CD14-positive monocyte (primary cell): ENCODE results near the gene ZNF784. TPM values are rescaled to one million over a fixed set of nuclear protein-coding genes. Genes with fewer than 3 reads are reported as not detected.

ENCODE experiments used
- DNase-seq, 3 donors: peaks; one replicate each; pipeline ENCODE4 v3.0.0-alpha.2; 2011 to 2022
- H2AFZ ChIP-seq: 2 replicates; pipeline ENCODE4 v1.6.0; 2012; ENCODE audit warnings: mild to moderate bottlenecking, low read depth, low read length, inconsistent platforms; ENCODE audit not compliant: insufficient read depth, poor library complexity, severe bottlenecking
- H3K27ac ChIP-seq, 2 donors: 1 replicate in 1 of 2; 2 replicates in 1 of 2; pipeline ENCODE4 v1.5.1; 2012 to 2013; ENCODE audit warnings: low read length in 2 of 2, control low read depth in 1 of 2, inconsistent platforms in 1 of 2, low read depth in 1 of 2, mild to moderate bottlenecking in 1 of 2
- H3K27me3 ChIP-seq, 2 donors: one replicate each; pipeline versions ENCODE4 v1.6.0 to v1.6.1; 2011 to 2013; ENCODE audit warnings: low read length in 2 of 2; ENCODE audit not compliant: control insufficient read depth in 2 of 2, insufficient read depth in 2 of 2
- H3K36me3 ChIP-seq, 2 donors: replicated peaks in 1 of 2; 1 replicate in 1 of 2; 2 replicates in 1 of 2; pipeline versions ENCODE4 v1.5.1 to v1.6.1; 2012 to 2013; ENCODE audit warnings: low read length in 2 of 2, control low read depth in 1 of 2, inconsistent platforms in 1 of 2, mild to moderate bottlenecking in 1 of 2; ENCODE audit not compliant: insufficient read depth in 2 of 2, control insufficient read depth in 1 of 2
- H3K4me1 ChIP-seq, 2 donors: 1 replicate in 1 of 2; 2 replicates in 1 of 2; pipeline versions ENCODE4 v1.5.1 to v1.6.1; 2012 to 2013; ENCODE audit warnings: low read length in 2 of 2, control low read depth in 1 of 2, inconsistent platforms in 1 of 2, mild to moderate bottlenecking in 1 of 2, moderate library complexity in 1 of 2; ENCODE audit not compliant: insufficient read depth in 2 of 2, control insufficient read depth in 1 of 2
- H3K4me2 ChIP-seq: replicated peaks from 2 replicates; pipeline ENCODE3; 2012; ENCODE audit warnings: low read length, moderate library complexity, mild to moderate bottlenecking; ENCODE audit not compliant: poor library complexity, severe bottlenecking; ENCODE audit errors: extremely low read depth
- H3K4me3 ChIP-seq, 3 experiments: fragments of 200-600 bp in 1 of 3; sonication (generic) in 1 of 3; replicated peaks in 1 of 3; 1 replicate in 2 of 3; 2 replicates in 1 of 3; pipeline ENCODE4 v1.5.1; 2011 to 2013; ENCODE audit warnings: low read length in 3 of 3, mild to moderate bottlenecking in 3 of 3, control low read depth in 2 of 3, low read depth in 2 of 3, inconsistent platforms in 1 of 3, moderate library complexity in 1 of 3
- H3K79me2 ChIP-seq: 2 replicates; pipeline ENCODE4 v1.6.0; 2012; ENCODE audit warnings: mild to moderate bottlenecking, control low read depth, inconsistent platforms, low read length, moderate library complexity; ENCODE audit not compliant: insufficient read depth
- H3K9ac ChIP-seq: 2 replicates; pipeline ENCODE4 v1.6.0; 2017; ENCODE audit warnings: low read length, mild to moderate bottlenecking; ENCODE audit not compliant: insufficient read depth, poor library complexity, severe bottlenecking
- H3K9me3 ChIP-seq, 2 donors: replicated peaks in 1 of 2; 1 replicate in 1 of 2; 2 replicates in 1 of 2; pipeline versions ENCODE4 v1.5.1 to v1.6.1; 2012 to 2013; ENCODE audit warnings: low read length in 2 of 2, control low read depth in 1 of 2; ENCODE audit not compliant: control insufficient read depth in 1 of 2, insufficient read depth in 1 of 2
- H4K20me1 ChIP-seq: 2 replicates; pipeline ENCODE4 v1.6.0; 2012; ENCODE audit warnings: mild to moderate bottlenecking, low read length, control low read depth, moderate library complexity; ENCODE audit not compliant: insufficient read depth
- H3K27ac Mint-ChIP-seq, 7 donors: one replicate each; pipeline ENCODE4 v1.8.0; 2020; ENCODE audit warnings: mild to moderate bottlenecking in 7 of 7, mixed read lengths in 7 of 7, moderate library complexity in 6 of 7, inconsistent platforms in 2 of 7
- H3K27me3 Mint-ChIP-seq, 3 donors: one replicate each; pipeline ENCODE4 v1.8.0; 2021 to 2022; ENCODE audit warnings: low read depth in 3 of 3, mild to moderate bottlenecking in 3 of 3, mixed read lengths in 3 of 3, moderate library complexity in 3 of 3, inconsistent platforms in 1 of 3
- H3K36me3 Mint-ChIP-seq, 2 donors: one replicate each; pipeline ENCODE4 v1.8.0; 2020; ENCODE audit warnings: mixed read lengths in 2 of 2, inconsistent platforms in 1 of 2, mild to moderate bottlenecking in 1 of 2
- H3K4me1 Mint-ChIP-seq: one replicate; pipeline ENCODE4 v1.8.0; 2020; ENCODE audit warnings: mild to moderate bottlenecking, mixed read lengths
- H3K4me3 Mint-ChIP-seq, 2 donors: one replicate each; pipeline ENCODE4 v1.8.0; 2020; ENCODE audit warnings: mild to moderate bottlenecking in 2 of 2, mixed read lengths in 2 of 2, moderate library complexity in 1 of 2
- H3K9me3 Mint-ChIP-seq, 7 donors: one replicate each; pipeline ENCODE4 v1.8.0; 2020 to 2022; ENCODE audit warnings: mixed read lengths in 7 of 7, mild to moderate bottlenecking in 6 of 7, moderate library complexity in 6 of 7, inconsistent platforms in 2 of 7
- WGBS: methylation state at CpG from one replicate; pipeline ENCODE4 v1.1.5; 2013; ENCODE audit warnings: missing lambda C conversion rate; ENCODE audit not compliant: insufficient coverage; 5-methylcytosine and 5-hydroxymethylcytosine counted together
- intact Hi-C, 2 donors: fragments of 100-400 bp; cut with micrococcal nuclease; formaldehyde crosslinking; loops; one replicate each; pipeline versions ENCODE4 v1.15.0 to v1.15.1; 2023
- polyA plus RNA-seq, 3 donors: library from polyadenylated mRNA; depleted of rRNA in 1 of 3; unstranded in 2 of 3; stranded (reverse) in 1 of 3; fragments of 300-500 nt in 2 of 3; fragments of >200 nt in 1 of 3; fragmentation: Illumina TruSeq in 2 of 3; gene quantifications; 1 replicate in 2 of 3; 2 replicates in 1 of 3; pipeline ENCODE4 v1.2.3, GENCODE V29; 2012 to 2021
- TF ChIP-seq, protein P1 (sequence below): fragments of 200-600 bp; IDR thresholded peaks from one replicate; pipeline ENCODE4 v1.8.0; 2022; ENCODE audit warnings: antibody characterized with exemption, mild to moderate bottlenecking

ZNF784 gene
- polyA plus RNA-seq, 3 donors, result 1.5 to 5.5 (median 2.4) TPM

DNA sequence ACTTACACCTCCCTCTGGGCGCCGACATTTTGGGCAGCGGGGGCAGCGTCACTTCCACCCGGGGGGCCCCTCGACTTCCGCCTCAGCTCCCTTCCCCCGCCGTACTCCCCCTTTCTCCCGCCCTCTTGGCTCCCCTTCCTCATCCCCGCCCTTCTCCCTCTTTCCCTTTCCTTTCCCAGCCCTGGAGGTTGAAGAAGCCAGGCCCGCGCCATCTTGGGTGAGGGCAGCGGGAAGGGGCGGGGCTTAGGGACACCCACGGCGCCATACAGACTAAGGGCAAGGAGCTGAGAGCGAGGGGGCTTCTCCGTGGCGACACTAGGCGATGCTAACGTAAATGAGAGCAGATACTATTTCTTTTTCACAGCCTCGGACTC lies 24.9 kb downstream of the ZNF784 start, which contains the start of gene FIZ1:
TSS of gene FIZ1 (minus strand) at position 50 of the 374 bp plus-strand sequence. CDS start 1,652 bp downstream, outside the sequence.
- peaks cover 27% of the 10 kb centered on the region for H3K4me1 Mint-ChIP-seq
- 0% methylated on average over 22 of the region's 23 CpGs for WGBS
- peaks cover 6 to 18% (median 12%) of the 10 kb centered on the region in 7 donors for H3K9me3 Mint-ChIP-seq
- H3K9ac ChIP-seq, result peak within 1 kb of the TSS; percentile 86
- H3K4me1 ChIP-seq, result peaks cover 20 to 37% of the 10 kb centered on the region in 2 donors
- TF ChIP-seq, protein P1, sequence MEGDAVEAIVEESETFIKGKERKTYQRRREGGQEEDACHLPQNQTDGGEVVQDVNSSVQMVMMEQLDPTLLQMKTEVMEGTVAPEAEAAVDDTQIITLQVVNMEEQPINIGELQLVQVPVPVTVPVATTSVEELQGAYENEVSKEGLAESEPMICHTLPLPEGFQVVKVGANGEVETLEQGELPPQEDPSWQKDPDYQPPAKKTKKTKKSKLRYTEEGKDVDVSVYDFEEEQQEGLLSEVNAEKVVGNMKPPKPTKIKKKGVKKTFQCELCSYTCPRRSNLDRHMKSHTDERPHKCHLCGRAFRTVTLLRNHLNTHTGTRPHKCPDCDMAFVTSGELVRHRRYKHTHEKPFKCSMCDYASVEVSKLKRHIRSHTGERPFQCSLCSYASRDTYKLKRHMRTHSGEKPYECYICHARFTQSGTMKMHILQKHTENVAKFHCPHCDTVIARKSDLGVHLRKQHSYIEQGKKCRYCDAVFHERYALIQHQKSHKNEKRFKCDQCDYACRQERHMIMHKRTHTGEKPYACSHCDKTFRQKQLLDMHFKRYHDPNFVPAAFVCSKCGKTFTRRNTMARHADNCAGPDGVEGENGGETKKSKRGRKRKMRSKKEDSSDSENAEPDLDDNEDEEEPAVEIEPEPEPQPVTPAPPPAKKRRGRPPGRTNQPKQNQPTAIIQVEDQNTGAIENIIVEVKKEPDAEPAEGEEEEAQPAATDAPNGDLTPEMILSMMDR, result no peak
- peaks cover 18 to 41% of the 10 kb centered on the region in 2 donors for H3K36me3 ChIP-seq
- peaks cover 41% of the 10 kb centered on the region for H3K79me2 ChIP-seq
- H3K9me3 ChIP-seq, result peaks cover 0 to 10% of the 10 kb centered on the region in 2 donors
- H3K4me3 ChIP-seq, result peak within 1 kb of the TSS; percentile 69 to 92 (median 84)
- no peaks in the 10 kb centered on the region for H4K20me1 ChIP-seq
- peak within 1 kb of the TSS; percentile 81 for H2AFZ ChIP-seq
- H3K27ac ChIP-seq, result peak within 1 kb of the TSS; percentile 78 to 90
- no peaks in the 10 kb centered on the region for H3K27me3 Mint-ChIP-seq
- DNase-seq, result peak; percentile 96 to 99 (median 98)
- H3K27ac Mint-ChIP-seq, result peak within 1 kb of the TSS; percentile 91 to 99 (median 97)
- peak within 1 kb of the TSS; percentile 95 to 100 for H3K4me3 Mint-ChIP-seq
- H3K36me3 Mint-ChIP-seq, result peaks cover 25 to 34% of the 10 kb centered on the region in 2 donors
- no peaks in the 10 kb centered on the region for H3K27me3 ChIP-seq
- intact Hi-C loops, result loop anchor here (1.0 to 2.0 kb wide), 3 partner anchors 12 to 77 kb away; partner anchors contain the start of gene ZNF784 (in 1 of the 2)
- H3K4me2 ChIP-seq, result peak within 1 kb of the TSS; percentile 97

DNA sequence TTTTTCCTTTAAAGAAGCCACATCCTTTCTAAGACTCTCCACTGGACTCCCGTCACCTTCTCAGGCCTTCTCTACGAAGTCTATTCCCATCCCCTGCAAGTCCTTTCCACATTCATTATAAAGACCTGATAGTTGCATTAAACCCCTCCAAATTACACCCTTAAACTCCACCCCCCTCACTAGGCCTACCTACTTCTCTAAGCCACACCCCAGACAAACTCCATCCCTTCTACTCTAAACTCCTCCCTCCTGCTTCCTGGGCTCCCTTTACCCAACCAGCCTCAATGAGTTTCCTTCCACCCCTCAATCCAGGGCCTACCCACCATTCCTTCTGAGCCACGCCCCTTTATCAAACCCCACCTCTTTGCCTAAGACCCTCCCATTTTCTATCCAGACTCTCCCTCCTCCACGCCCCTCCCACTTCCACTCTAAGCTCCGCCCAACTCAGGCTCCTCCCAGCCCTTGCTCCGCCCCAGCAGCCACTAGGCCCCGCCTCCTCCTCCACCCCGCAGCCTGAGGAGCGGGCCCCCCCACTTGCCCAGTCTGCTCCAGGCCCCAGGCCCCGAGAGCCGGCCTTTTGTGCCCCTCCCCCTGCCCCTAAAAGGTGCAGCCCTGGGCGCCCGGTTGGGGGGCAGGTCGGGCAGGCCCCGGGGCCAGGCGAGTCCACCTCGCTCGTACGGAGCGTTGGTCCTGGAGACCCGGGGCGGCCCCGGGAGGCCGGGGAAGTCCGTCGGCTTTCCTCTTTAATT lies 25.5 kb downstream of the ZNF784 start:
- Histone ChIP-seq H2AFZ (peak overlapping the region; percentile 81), H3K27me3 (no peaks in the 10 kb centered on the region)

More for the DNA sequence above, 25.5 kb downstream of the ZNF784 start:
- H3K36me3 Mint-ChIP-seq, result peaks cover 25 to 38% of the 10 kb centered on the region in 2 donors
- H3K9me3 Mint-ChIP-seq, result peaks cover 6 to 18% (median 12%) of the 10 kb centered on the region in 7 donors
- Histone ChIP-seq H3K36me3 (peaks cover 19 to 44% of the 10 kb centered on the region in 2 donors), H3K27ac (peak overlapping the region; percentile 78 to 90), H3K4me3 (peak overlapping the region; percentile 69 to 92 (median 84)), H3K9ac (peak overlapping the region; percentile 86), H3K79me2 (peaks cover 41% of the 10 kb centered on the region), H3K4me2 (peak overlapping the region; percentile 97), H3K4me1 (peaks cover 15 to 31% of the 10 kb centered on the region in 2 donors), H3K9me3 (peaks cover 0 to 10% of the 10 kb centered on the region in 2 donors), H4K20me1 (no peaks in the 10 kb centered on the region)
- peak overlapping the region; percentile 95 to 100 for H3K4me3 Mint-ChIP-seq
- intact Hi-C loops, result loop anchor here (1.0 to 2.0 kb wide), 3 partner anchors 12 to 77 kb away; partner anchors contain the start of gene ZNF784 (in 1 of the 2)
- DNase-seq, result peak; percentile 83 to 94 (median 92)
- H3K27ac Mint-ChIP-seq, result peak overlapping the region; percentile 91 to 99 (median 97)
- H3K4me1 Mint-ChIP-seq, result peaks cover 24% of the 10 kb centered on the region
- 8% methylated on average over 21 of the region's 26 CpGs for WGBS
- H3K27me3 Mint-ChIP-seq, result no peaks in the 10 kb centered on the region
- TF ChIP-seq, protein P1, result no peak
